ENCODE results near the gene TTC33.

- TF ChIP-seq CTCF (IDR thresholded peaks at IDR 0.05; ENCODE audit: low read depth, low read length): peak; percentile 24; the same call in 1 of the 2 replicates
- no peak for TF ChIP-seq EZH2phosphoT487 (IDR thresholded peaks at IDR 0.05; ENCODE audit: low read depth)
Measured at GRCh38 chr5:40798012-40798800, 42.4 kb upstream of the TTC33 start, which contains the start of gene PRKAA1.

All from OCI-LY3 (cell line).